GM12864 (cell line): ENCODE data around the gene ZMIZ1.

Source experiments
- DNase-seq: peaks from one replicate; pipeline ENCODE4 v3.0.0-alpha.2; 2011; ENCODE audit warnings: low read depth
- H3K4me3 ChIP-seq: 2 replicates; pipeline ENCODE4 v1.5.1; 2011; ENCODE audit warnings: mild to moderate bottlenecking, low read depth, low read length, control low read depth
- TF ChIP-seq, protein P1 (sequence below): IDR thresholded peaks from 2 replicates; pipeline ENCODE4 v1.5.1; 2011; ENCODE audit warnings: low read depth, mild to moderate bottlenecking, moderate library complexity, low read length, control low read depth, inconsistent platforms; ENCODE audit errors: missing control alignments

Gene ZMIZ1

DNA sequence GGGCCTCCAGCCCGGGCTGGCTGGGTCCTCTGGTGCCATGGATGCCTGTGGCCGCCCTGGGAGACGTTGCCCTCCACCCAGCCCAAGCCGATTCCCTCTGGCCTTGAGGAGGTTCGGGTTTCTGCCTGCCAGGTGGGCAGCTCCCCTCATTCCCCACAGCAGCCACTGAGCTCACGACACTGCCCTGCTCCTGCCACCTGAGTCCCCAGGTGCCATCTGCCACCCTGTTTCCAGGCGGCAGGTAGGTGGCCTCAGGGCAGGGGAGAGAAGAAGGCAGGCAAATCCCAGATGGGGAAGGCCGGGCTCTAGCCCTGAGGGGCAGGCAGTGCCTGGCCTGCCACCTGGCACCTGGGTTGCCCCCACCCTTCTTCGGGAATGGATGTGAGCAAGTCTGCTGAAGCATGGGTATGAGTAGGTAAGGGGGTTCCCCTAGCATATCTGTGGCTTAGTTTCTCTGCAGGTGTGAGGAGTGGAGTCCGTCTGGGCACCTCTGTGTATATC lies 186.3 kb downstream of the ZMIZ1 start:
- no peak overlapping the region for H3K4me3 ChIP-seq
- no peak for DNase-seq
- TF ChIP-seq, protein P1, sequence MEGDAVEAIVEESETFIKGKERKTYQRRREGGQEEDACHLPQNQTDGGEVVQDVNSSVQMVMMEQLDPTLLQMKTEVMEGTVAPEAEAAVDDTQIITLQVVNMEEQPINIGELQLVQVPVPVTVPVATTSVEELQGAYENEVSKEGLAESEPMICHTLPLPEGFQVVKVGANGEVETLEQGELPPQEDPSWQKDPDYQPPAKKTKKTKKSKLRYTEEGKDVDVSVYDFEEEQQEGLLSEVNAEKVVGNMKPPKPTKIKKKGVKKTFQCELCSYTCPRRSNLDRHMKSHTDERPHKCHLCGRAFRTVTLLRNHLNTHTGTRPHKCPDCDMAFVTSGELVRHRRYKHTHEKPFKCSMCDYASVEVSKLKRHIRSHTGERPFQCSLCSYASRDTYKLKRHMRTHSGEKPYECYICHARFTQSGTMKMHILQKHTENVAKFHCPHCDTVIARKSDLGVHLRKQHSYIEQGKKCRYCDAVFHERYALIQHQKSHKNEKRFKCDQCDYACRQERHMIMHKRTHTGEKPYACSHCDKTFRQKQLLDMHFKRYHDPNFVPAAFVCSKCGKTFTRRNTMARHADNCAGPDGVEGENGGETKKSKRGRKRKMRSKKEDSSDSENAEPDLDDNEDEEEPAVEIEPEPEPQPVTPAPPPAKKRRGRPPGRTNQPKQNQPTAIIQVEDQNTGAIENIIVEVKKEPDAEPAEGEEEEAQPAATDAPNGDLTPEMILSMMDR, result no peak

DNA sequence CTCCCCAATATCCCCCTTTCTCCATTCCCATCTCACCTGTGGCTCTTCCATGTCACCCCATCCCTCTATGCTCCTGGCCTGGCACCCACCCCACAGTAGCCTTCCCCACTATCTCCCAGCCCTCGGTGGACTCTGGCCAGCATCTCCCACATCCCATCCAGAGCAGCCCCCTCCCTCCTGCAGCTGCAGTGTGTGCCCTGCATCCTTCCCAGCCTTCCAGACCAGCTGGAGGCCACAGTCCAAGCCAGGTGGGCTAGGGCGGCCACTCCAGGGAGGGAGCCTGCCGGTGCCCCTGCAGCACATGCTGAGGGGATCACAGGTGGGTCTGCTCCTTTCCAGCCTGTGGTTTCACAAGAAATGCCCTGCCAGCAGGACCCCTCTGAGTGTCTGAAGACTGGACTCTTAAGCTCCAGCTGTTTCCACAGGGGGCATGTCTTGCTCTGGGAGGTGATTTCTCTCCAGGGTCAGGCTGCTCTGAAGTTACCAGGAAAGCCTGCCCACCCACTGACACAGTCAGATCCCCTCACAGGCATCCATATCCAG lies 187.6 kb downstream of the ZMIZ1 start:
- no peak overlapping the region for H3K4me3 ChIP-seq
- TF ChIP-seq, protein P1, result no peak
- DNase-seq, result no peak

DNA sequence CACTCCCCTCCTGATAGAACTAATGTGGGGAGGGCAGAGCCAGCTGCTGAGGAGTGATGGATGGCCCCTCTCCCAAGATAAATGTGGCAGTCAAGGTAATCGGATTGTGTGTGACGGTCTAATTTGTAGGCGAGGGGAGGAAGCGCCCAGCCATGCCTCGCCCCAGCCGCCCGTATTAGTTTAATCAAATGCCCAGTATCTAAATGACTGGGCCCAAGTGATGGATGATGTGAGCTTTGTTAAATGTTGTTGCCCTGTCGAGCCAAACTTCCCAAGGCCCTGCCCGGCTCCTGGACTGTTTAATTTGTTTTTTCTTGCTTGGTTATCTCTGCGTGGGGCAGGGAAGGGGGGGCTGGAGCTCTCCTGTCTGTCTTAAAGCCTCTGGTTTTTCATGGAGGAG lies 190.1 kb downstream of the ZMIZ1 start:
- no peak for DNase-seq
- TF ChIP-seq, protein P1, result no peak
- H3K4me3 ChIP-seq, result no peak overlapping the region

DNA sequence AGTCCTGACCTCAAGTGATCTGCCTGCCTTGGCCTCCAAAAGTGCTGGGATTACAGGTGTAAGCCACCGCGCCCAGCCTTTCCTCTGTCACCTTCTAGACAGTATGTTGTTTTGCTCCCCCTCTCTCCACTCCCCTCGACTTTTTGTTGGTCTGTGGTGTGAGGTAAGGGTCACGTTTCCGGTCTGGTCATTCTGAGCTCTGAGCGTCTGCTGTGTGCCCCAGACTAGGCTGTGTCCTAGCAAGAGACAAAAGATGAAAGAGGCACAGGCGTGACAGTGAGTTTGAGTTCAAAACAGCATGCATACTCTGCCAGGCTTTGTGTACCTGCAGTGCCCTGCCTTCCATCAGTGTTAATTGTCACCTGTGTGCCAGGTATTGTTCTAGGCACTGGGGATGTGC lies 191.1 kb downstream of the ZMIZ1 start:
- TF ChIP-seq, protein P1, result no peak
- no peak for DNase-seq
- no peak overlapping the region for H3K4me3 ChIP-seq

DNA sequence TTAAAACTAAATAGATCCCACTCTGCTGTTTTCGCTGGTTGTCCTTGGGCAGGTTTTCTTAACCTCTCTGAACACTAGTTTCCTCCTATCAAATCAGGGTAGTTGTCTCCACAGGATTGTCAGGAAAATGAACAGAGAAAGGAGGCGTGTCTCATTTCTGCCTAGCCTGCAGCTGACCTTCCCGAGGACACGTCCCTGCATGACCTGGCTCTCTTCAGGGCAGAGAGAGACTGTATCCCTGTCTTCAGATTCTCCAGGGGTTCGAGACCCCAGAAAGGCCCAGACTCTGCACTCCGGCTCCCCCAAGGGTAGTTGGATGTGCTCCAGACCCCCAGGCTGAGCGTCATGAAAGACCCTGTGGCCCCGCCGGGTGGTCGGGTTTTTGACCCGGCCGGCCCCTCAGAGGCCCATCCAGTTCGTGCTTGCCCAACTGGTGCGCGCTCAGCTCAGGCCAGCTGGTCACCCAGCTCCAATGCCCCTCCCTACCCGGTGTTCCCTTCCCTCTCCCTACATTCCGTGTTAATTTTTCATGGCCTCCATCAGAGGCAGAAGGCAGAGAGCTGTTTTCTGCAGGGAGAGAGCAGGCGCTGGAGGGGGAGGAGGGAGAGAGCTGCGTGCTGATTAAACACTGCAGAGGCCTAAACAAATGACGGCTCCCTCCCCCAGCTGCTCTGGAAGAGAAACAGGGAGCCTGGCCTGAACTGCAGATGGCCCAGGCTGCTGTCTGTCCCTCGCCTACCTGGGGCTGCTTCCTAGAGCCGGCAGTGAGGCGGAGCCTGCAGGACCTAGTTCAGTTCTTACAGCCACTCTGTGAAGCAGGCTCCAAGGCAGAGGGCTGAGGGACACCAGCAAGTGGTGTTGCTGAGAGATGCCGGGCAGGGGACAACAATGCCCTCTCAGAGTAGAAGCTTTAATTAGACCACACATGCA lies 192.3 kb downstream of the ZMIZ1 start:
- TF ChIP-seq, protein P1, result no peak
- DNase-seq, result no peak
- H3K4me3 ChIP-seq, result no peak overlapping the region

DNA sequence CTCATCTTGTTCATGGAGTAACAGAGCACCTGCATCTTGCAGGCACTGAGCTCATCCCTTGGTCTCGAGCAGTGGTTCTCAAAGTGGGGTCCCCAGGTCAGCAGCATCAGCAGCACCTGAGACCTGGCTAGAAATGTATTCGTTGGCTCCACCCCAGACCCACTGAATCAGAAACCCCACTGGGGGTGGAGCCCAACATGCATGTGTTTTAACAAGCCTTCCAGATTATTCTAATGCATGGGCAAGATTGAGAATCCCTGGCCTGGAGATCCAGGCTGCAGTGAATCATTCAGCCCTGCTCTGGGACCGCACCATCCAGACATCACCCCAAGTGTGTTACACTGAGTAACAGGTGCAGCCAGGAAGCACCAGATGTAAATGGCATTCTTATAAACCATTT lies 193.4 kb downstream of the ZMIZ1 start:
- TF ChIP-seq, protein P1, result no peak
- DNase-seq, result no peak
- no peak overlapping the region for H3K4me3 ChIP-seq
